ENCODE results near the gene RABGGTA. TPM values are rescaled to one million over a fixed set of nuclear protein-coding genes. Genes with fewer than 3 reads are reported as not detected.

RABGGTA gene
- total RNA-seq, 1 donor from 2014 or later, result 13.3 TPM

DNA sequence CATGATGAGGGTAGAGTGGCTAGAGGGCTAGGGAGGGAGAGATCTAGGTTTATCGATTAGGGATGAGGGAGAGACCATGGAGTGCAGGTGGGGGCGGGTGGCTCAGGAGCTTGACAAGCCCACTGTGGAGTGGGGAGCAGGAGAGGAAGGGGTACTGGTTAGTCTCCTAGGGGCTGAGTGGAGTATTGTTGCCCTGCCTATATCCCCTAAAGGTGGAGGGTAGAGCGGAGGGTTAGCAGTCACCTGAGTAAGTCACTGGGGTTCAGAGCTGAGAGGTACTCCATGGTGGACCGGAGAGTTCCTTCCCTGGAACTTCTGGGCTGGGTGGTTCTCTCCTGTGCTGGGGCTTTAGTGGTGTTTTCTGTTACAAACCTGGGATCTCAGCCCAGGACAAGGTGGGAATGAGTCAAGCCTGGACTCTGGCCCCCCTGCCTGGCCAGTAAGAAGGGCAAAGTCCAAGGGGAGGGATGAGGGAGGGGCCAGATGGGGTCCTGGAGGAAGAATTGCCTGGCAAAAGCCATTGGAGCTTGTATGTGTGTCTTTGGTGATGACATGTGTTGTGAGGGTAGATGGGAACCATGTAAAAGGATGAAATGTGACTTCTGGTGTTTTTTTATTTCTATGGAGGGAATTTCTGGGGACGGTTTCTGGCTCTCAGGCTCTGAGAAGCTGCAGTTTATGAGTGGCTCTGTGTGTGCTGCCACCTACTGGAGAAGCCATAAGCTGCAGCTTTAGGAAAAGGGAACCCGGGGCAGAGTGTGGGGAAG is 36.4 kb upstream of the RABGGTA start, which contains the start of gene CIDEB:
TSS of gene CIDEB (minus strand) at position 403 of the 767 bp plus-strand sequence. CDS start at position 284, 119 bp downstream.
- DNase-seq (ENCODE audit: low spot score), result peak; percentile 82
- intact Hi-C loops (cut with DNase I), result no loop called here

GRCh38 chr14:24307156-24307574 is 35.8 kb upstream of the RABGGTA start:
- intact Hi-C loops (cut with DNase I), result no loop called here
- DNase-seq (ENCODE audit: low spot score), result no peak

DNA sequence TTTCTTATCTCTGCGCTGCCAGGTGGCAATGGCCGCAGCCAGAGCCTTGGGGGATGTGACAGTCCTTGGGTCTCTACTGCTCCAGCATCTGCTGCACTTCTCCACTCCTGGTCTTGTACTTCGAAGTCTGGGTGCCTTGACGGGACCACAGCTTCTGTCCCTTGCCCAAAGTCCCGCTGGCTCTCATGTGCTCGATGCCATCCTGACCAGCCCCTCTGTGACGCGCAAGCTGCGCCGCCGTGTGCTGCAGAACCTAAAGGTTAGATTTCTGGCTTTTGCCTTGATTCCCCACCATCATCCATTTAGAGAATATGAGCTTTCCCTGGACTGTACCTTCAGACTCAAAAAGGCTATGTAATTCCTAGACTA is 32.6 kb upstream of the RABGGTA start:
- intact Hi-C loops (cut with DNase I), result no loop called here
- DNase-seq (ENCODE audit: low spot score), result no peak

DNA sequence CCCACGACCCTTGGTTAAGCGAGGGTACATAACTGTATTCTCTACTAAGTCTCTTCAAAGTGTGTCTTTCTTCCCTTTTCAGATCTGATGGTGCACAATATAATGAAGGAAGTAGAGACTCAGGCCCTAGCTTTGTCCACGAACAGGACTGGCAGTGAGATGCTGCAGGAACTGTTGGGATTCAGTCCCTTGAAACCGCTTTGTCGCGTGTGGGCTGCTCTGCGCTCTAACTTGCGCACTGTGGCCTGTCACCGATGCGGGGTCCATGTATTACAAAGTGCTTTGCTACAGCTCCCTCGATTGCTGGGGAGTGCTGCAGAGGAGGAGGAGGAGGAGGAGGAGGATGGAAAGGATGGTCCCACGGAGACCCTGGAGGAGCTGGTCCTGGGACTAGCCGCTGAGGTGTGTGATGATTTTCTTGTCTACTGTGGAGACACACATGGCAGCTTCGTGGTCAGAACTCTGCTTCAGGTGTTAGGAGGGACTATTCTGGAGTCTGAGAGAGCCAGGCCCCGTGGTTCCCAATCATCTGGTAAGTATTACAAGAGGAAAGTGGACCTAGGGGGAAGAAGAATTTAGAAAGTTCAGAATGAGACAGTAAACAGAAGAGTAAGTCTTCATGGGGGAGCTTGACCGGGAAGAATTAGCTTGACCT is 29.1 kb upstream of the RABGGTA start:
- intact Hi-C loops (cut with DNase I), result no loop called here
- no peak for DNase-seq (ENCODE audit: low spot score)

- intact Hi-C loops (cut with DNase I), result loop anchor here (1.0 kb wide), 1 partner anchor 57 kb away; the partner anchor contains the start of gene TINF2
- DNase-seq (ENCODE audit: low spot score), result peak; percentile 97
These were observed 28.1 kb upstream of the RABGGTA start, which contains the start of the genes DHRS1 and NOP9 for GRCh38 chr14:24299255-24300191. TSS of gene DHRS1 (minus strand) at chr14:24299780. CDS start at chr14:24299106, 674 bp downstream. TSS of gene NOP9 (plus strand) at chr14:24299850. CDS start at chr14:24299955, 105 bp downstream.

GRCh38 chr14:24298892-24299254 is 27.5 kb upstream of the RABGGTA start:
- DNase-seq (ENCODE audit: low spot score), result no peak
- intact Hi-C loops (cut with DNase I), result loop anchor here (1.0 kb wide), 1 partner anchor 57 kb away; the partner anchor contains the start of gene TINF2

DNA sequence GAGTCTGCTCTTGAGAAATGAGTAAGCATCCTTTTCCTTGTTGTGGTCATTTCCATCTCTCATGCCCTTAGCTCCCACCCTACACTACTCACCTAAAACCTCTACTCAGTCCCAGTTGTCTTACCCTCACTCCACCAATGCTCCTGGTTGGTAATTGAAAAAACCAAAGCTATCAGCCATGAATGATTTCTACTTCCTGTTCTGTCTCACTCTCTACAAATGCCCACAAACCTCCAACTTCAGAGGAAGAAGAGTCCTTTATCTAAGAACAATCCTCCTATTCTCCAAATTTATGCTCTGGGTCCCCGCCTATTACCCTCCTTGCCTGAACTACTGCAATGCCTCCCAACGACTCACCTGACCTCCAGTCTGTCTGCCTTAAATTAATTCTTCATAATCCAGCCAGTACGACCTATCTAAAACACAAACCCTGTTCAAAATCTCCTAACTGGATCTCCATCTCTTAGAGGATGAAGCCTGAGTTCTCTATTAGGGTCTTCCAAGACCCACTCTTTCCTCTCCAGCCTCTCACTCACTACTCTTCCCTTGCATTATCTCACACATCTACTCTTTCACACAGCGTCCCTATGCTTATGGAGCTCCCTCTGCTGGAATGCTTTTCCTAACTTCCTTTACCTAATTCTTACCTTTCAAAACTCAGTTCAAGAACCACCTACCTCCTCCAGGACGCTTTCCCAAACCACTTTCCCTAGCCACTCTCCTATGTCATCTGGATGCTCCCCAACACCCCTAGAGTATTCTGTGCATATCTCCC is 26.0 kb upstream of the RABGGTA start:
- no peak for DNase-seq (ENCODE audit: low spot score)
- intact Hi-C loops (cut with DNase I), result loop anchor here (2.0 kb wide), 1 partner anchor 239 kb away; no protein-coding TSS in a partner anchor

GRCh38 chr14:24296341-24297157 is 25.2 kb upstream of the RABGGTA start:
- DNase-seq (ENCODE audit: low spot score), result peak; percentile 84
- intact Hi-C loops (cut with DNase I), result loop anchor here (2.0 kb wide), 1 partner anchor 238 kb away; no protein-coding TSS in a partner anchor

DNA sequence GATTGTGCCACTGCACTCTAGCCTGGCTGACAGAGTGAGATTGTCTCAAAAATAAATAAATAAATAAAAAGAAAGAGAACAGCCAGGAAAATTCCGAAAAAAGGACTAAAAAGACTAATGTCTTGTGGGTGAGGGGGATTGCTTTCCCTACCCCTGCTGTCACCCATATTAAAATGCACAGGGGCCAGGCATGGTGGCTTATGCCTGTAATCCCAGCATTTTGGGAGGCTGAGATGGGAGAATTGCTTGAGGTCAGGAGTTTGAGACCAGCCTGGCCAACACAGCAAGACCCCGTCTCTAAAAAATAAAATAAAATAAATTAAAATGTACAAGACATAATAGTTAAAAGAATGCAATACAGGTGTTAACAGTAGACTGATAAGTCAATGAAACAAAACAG is 22.1 kb upstream of the RABGGTA start:
- no peak for DNase-seq (ENCODE audit: low spot score)
- intact Hi-C loops (cut with DNase I), result no loop called here

- intact Hi-C loops (cut with DNase I), result no loop called here
- no peak for DNase-seq (ENCODE audit: low spot score)
These were observed 20.9 kb upstream of the RABGGTA start for GRCh38 chr14:24292118-24292807.

DNA sequence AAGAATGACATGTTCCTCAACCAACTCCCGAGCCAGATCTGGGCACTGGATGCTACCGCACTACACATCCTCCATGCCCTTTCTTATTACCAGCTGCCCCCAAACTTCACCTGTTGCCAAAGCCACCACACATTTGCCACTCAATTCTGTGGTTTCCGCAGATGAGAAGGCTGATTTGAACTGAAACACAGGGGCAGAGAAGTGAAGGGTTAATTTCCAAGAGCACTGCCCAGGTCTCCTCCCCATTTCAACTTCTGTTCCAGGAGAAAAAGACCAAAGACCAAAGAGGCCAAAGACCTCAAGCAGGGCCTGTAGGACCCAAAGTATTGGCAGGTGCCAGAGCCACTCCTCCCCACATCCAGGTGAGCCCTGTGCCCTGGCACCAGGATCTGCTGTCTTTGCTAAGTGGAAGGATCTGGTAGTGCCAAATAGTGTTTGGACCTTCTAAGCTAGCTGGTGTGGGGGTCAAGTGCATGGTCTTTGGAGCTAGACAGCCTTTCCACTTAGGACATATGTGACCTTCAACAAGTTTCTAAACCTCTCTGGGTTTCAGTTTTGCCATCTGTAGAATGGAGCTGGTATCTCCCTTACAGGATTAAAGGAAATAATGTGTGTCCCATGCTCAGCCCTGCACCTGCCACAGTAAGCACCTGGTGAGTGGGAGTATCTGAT is 20.2 kb upstream of the RABGGTA start:
- intact Hi-C loops (cut with DNase I), result no loop called here
- no peak for DNase-seq (ENCODE audit: low spot score)

- DNase-seq (ENCODE audit: low spot score), result no peak
- intact Hi-C loops (cut with DNase I), result no loop called here
These were observed 19.3 kb upstream of the RABGGTA start for GRCh38 chr14:24290746-24291145.

- intact Hi-C loops (cut with DNase I), result no loop called here
- no peak for DNase-seq (ENCODE audit: low spot score)
These were observed 18.4 kb upstream of the RABGGTA start for GRCh38 chr14:24289649-24290280.

DNA sequence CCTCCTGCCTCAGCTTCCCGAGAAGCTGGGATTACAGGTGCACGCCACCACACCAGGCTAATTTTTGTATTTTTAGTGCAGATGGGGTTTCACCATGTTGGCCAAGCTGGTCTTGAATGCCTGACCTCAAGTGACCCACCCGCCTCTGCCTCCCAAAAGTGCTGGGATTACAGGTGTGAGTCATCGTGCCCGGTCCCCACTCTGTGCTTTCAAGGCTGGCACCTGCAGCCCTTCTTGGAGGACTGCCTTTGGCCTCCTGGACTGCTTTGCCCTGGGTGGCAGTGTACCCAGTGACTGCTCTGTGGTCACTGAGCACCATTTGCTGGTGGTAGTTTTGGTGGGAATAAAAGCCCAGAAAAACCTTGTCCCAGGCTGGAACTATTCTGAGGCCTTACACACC is 15.6 kb upstream of the RABGGTA start:
- no peak for DNase-seq (ENCODE audit: low spot score)
- intact Hi-C loops (cut with DNase I), result no loop called here

GRCh38 chr14:24285351-24285750 is 14.0 kb upstream of the RABGGTA start:
- intact Hi-C loops (cut with DNase I), result no loop called here
- DNase-seq (ENCODE audit: low spot score), result no peak

GRCh38 chr14:24284501-24285035 is 13.2 kb upstream of the RABGGTA start:
- intact Hi-C loops (cut with DNase I), result no loop called here
- DNase-seq (ENCODE audit: low spot score), result no peak
